ENCODE results near the gene PCNA.

DNA sequence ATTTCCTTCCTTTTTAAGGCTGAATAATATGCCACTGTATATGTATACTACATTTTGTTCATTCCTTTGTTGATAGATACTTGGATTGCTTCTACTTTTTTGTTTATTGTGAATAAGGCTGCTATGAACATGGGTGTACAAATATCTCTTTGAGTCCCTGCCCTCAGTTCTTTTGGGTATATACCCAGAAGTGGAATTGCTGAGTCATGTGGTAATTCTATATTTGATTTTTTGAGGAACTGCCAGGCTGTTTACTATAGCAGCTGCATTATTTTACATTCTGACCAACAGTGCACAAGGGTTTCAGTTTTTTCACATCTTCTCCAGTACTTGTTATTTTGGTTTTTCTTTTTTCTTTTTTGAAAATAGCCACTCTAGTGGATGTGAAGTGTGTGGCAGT, 41.1 kb upstream of the PCNA start:
- TF ChIP-seq, protein P1, sequence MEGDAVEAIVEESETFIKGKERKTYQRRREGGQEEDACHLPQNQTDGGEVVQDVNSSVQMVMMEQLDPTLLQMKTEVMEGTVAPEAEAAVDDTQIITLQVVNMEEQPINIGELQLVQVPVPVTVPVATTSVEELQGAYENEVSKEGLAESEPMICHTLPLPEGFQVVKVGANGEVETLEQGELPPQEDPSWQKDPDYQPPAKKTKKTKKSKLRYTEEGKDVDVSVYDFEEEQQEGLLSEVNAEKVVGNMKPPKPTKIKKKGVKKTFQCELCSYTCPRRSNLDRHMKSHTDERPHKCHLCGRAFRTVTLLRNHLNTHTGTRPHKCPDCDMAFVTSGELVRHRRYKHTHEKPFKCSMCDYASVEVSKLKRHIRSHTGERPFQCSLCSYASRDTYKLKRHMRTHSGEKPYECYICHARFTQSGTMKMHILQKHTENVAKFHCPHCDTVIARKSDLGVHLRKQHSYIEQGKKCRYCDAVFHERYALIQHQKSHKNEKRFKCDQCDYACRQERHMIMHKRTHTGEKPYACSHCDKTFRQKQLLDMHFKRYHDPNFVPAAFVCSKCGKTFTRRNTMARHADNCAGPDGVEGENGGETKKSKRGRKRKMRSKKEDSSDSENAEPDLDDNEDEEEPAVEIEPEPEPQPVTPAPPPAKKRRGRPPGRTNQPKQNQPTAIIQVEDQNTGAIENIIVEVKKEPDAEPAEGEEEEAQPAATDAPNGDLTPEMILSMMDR (conservative IDR thresholded peaks at IDR 0.05; ENCODE audit: low read length) = no peak
- TF ChIP-seq EZH2phosphoT487 (IDR thresholded peaks at IDR 0.05; ENCODE audit: borderline replicate concordance) = no peak

Data from Loucy (cell line).